Measurements from ENCODE around the gene ABCG8.

ABCG8 gene

GRCh38 chr2:43810452-43810851, 28.3 kb upstream of the ABCG8 start:
- H3K79me2 ChIP-seq (ENCODE audit: control insufficient read depth, insufficient read depth, low read length, unreplicated experiment) = no peaks in the 10 kb centered on the region
- H2AFZ ChIP-seq (ENCODE audit: low read length, unreplicated experiment) = no peak overlapping the region
- H3K27me3 ChIP-seq (ENCODE audit: insufficient read depth, low read length) = no peaks in the 10 kb centered on the region
- no peaks in the 10 kb centered on the region for H3K36me3 ChIP-seq (ENCODE audit: insufficient read depth, low read length)
- no peak overlapping the region for H3K4me3 ChIP-seq (ENCODE audit: low read depth, low read length)
- no peak overlapping the region for H3K27ac ChIP-seq (ENCODE audit: low read depth, low read length)
- no peaks in the 10 kb centered on the region for H3K4me1 ChIP-seq (ENCODE audit: control insufficient read depth, insufficient read depth, low read length, unreplicated experiment)

- no peak overlapping the region for H3K4me3 ChIP-seq (ENCODE audit: low read depth, low read length)
- no peak overlapping the region for H3K27ac ChIP-seq (ENCODE audit: low read depth, low read length)
- H3K79me2 ChIP-seq (ENCODE audit: control insufficient read depth, insufficient read depth, low read length, unreplicated experiment) = no peaks in the 10 kb centered on the region
- no peak overlapping the region for H2AFZ ChIP-seq (ENCODE audit: low read length, unreplicated experiment)
- H3K36me3 ChIP-seq (ENCODE audit: insufficient read depth, low read length) = no peaks in the 10 kb centered on the region
- H3K27me3 ChIP-seq (ENCODE audit: insufficient read depth, low read length) = no peaks in the 10 kb centered on the region
- no peaks in the 10 kb centered on the region for H3K4me1 ChIP-seq (ENCODE audit: control insufficient read depth, insufficient read depth, low read length, unreplicated experiment)
Measured at GRCh38 chr2:43810888-43811287, 27.9 kb upstream of the ABCG8 start.

- Histone ChIP-seq H3K4me1 (ENCODE audit: control insufficient read depth, insufficient read depth, low read length, unreplicated experiment) (no peaks in the 10 kb centered on the region), H3K36me3 (ENCODE audit: insufficient read depth, low read length) (no peaks in the 10 kb centered on the region), H2AFZ (ENCODE audit: low read length, unreplicated experiment) (no peak overlapping the region), H3K4me3 (ENCODE audit: low read depth, low read length) (no peak overlapping the region), H3K27ac (ENCODE audit: low read depth, low read length) (no peak overlapping the region), H3K27me3 (ENCODE audit: insufficient read depth, low read length) (no peaks in the 10 kb centered on the region), H3K79me2 (ENCODE audit: control insufficient read depth, insufficient read depth, low read length, unreplicated experiment) (no peaks in the 10 kb centered on the region)
Measured at GRCh38 chr2:43812006-43812405, 26.8 kb upstream of the ABCG8 start.

GRCh38 chr2:43812947-43813346, 25.8 kb upstream of the ABCG8 start:
- no peaks in the 10 kb centered on the region for H3K79me2 ChIP-seq (ENCODE audit: control insufficient read depth, insufficient read depth, low read length, unreplicated experiment)
- no peaks in the 10 kb centered on the region for H3K4me1 ChIP-seq (ENCODE audit: control insufficient read depth, insufficient read depth, low read length, unreplicated experiment)
- H2AFZ ChIP-seq (ENCODE audit: low read length, unreplicated experiment) = no peak overlapping the region
- no peak overlapping the region for H3K4me3 ChIP-seq (ENCODE audit: low read depth, low read length)
- no peaks in the 10 kb centered on the region for H3K36me3 ChIP-seq (ENCODE audit: insufficient read depth, low read length)
- no peaks in the 10 kb centered on the region for H3K27me3 ChIP-seq (ENCODE audit: insufficient read depth, low read length)
- no peak overlapping the region for H3K27ac ChIP-seq (ENCODE audit: low read depth, low read length)

GRCh38 chr2:43814711-43815110, 24.1 kb upstream of the ABCG8 start:
- Histone ChIP-seq H3K79me2 (ENCODE audit: control insufficient read depth, insufficient read depth, low read length, unreplicated experiment) (no peaks in the 10 kb centered on the region), H3K4me3 (ENCODE audit: low read depth, low read length) (no peak overlapping the region), H3K27me3 (ENCODE audit: insufficient read depth, low read length) (no peaks in the 10 kb centered on the region), H2AFZ (ENCODE audit: low read length, unreplicated experiment) (no peak overlapping the region), H3K4me1 (ENCODE audit: control insufficient read depth, insufficient read depth, low read length, unreplicated experiment) (peaks cover 4% of the 10 kb centered on the region), H3K36me3 (ENCODE audit: insufficient read depth, low read length) (no peaks in the 10 kb centered on the region), H3K27ac (ENCODE audit: low read depth, low read length) (no peak overlapping the region)

GRCh38 chr2:43818761-43819160, 20.0 kb upstream of the ABCG8 start:
- Histone ChIP-seq H2AFZ (ENCODE audit: low read length, unreplicated experiment) (no peak overlapping the region), H3K27me3 (ENCODE audit: insufficient read depth, low read length) (peaks cover 28% of the 10 kb centered on the region), H3K4me1 (ENCODE audit: control insufficient read depth, insufficient read depth, low read length, unreplicated experiment) (peaks cover 4% of the 10 kb centered on the region), H3K4me3 (ENCODE audit: low read depth, low read length) (no peak overlapping the region), H3K36me3 (ENCODE audit: insufficient read depth, low read length) (no peaks in the 10 kb centered on the region), H3K79me2 (ENCODE audit: control insufficient read depth, insufficient read depth, low read length, unreplicated experiment) (no peaks in the 10 kb centered on the region), H3K27ac (ENCODE audit: low read depth, low read length) (no peak overlapping the region)

- Histone ChIP-seq H3K4me1 (ENCODE audit: control insufficient read depth, insufficient read depth, low read length, unreplicated experiment) (peaks cover 4% of the 10 kb centered on the region), H2AFZ (ENCODE audit: low read length, unreplicated experiment) (no peak overlapping the region), H3K27ac (ENCODE audit: low read depth, low read length) (no peak overlapping the region), H3K79me2 (ENCODE audit: control insufficient read depth, insufficient read depth, low read length, unreplicated experiment) (no peaks in the 10 kb centered on the region), H3K36me3 (ENCODE audit: insufficient read depth, low read length) (no peaks in the 10 kb centered on the region), H3K4me3 (ENCODE audit: low read depth, low read length) (no peak overlapping the region), H3K27me3 (ENCODE audit: insufficient read depth, low read length) (peaks cover 37% of the 10 kb centered on the region)
Measured at GRCh38 chr2:43819491-43820163, 19.1 kb upstream of the ABCG8 start.

GRCh38 chr2:43822839-43823238, 15.9 kb upstream of the ABCG8 start:
- H3K4me3 ChIP-seq (ENCODE audit: low read depth, low read length) = no peak overlapping the region
- no peaks in the 10 kb centered on the region for H3K79me2 ChIP-seq (ENCODE audit: control insufficient read depth, insufficient read depth, low read length, unreplicated experiment)
- H2AFZ ChIP-seq (ENCODE audit: low read length, unreplicated experiment) = no peak overlapping the region
- H3K27me3 ChIP-seq (ENCODE audit: insufficient read depth, low read length) = peaks cover 39% of the 10 kb centered on the region
- no peaks in the 10 kb centered on the region for H3K36me3 ChIP-seq (ENCODE audit: insufficient read depth, low read length)
- no peak overlapping the region for H3K27ac ChIP-seq (ENCODE audit: low read depth, low read length)
- H3K4me1 ChIP-seq (ENCODE audit: control insufficient read depth, insufficient read depth, low read length, unreplicated experiment) = peaks cover 4% of the 10 kb centered on the region

GRCh38 chr2:43823751-43824150, 15.0 kb upstream of the ABCG8 start:
- H3K79me2 ChIP-seq (ENCODE audit: control insufficient read depth, insufficient read depth, low read length, unreplicated experiment) = no peaks in the 10 kb centered on the region
- H3K4me1 ChIP-seq (ENCODE audit: control insufficient read depth, insufficient read depth, low read length, unreplicated experiment) = peaks cover 1% of the 10 kb centered on the region
- H2AFZ ChIP-seq (ENCODE audit: low read length, unreplicated experiment) = no peak overlapping the region
- no peaks in the 10 kb centered on the region for H3K36me3 ChIP-seq (ENCODE audit: insufficient read depth, low read length)
- H3K4me3 ChIP-seq (ENCODE audit: low read depth, low read length) = no peak overlapping the region
- H3K27ac ChIP-seq (ENCODE audit: low read depth, low read length) = no peak overlapping the region
- H3K27me3 ChIP-seq (ENCODE audit: insufficient read depth, low read length) = peaks cover 39% of the 10 kb centered on the region

GRCh38 chr2:43824512-43824911, 14.3 kb upstream of the ABCG8 start:
- H3K4me3 ChIP-seq (ENCODE audit: low read depth, low read length) = no peak overlapping the region
- no peak overlapping the region for H2AFZ ChIP-seq (ENCODE audit: low read length, unreplicated experiment)
- H3K79me2 ChIP-seq (ENCODE audit: control insufficient read depth, insufficient read depth, low read length, unreplicated experiment) = no peaks in the 10 kb centered on the region
- peaks cover 45% of the 10 kb centered on the region for H3K27me3 ChIP-seq (ENCODE audit: insufficient read depth, low read length)
- no peaks in the 10 kb centered on the region for H3K4me1 ChIP-seq (ENCODE audit: control insufficient read depth, insufficient read depth, low read length, unreplicated experiment)
- H3K36me3 ChIP-seq (ENCODE audit: insufficient read depth, low read length) = no peaks in the 10 kb centered on the region
- H3K27ac ChIP-seq (ENCODE audit: low read depth, low read length) = no peak overlapping the region

GRCh38 chr2:43824951-43825493, 13.7 kb upstream of the ABCG8 start:
- Histone ChIP-seq H3K4me1 (ENCODE audit: control insufficient read depth, insufficient read depth, low read length, unreplicated experiment) (no peaks in the 10 kb centered on the region), H3K79me2 (ENCODE audit: control insufficient read depth, insufficient read depth, low read length, unreplicated experiment) (no peaks in the 10 kb centered on the region), H3K27ac (ENCODE audit: low read depth, low read length) (no peak overlapping the region), H2AFZ (ENCODE audit: low read length, unreplicated experiment) (no peak overlapping the region), H3K4me3 (ENCODE audit: low read depth, low read length) (no peak overlapping the region), H3K27me3 (ENCODE audit: insufficient read depth, low read length) (peaks cover 50% of the 10 kb centered on the region), H3K36me3 (ENCODE audit: insufficient read depth, low read length) (no peaks in the 10 kb centered on the region)
